GM23248 (cell line): ENCODE data around the gene DUSP28.

ENCODE experiments used
- EZH2 ChIP-seq: fragments of 200-600 bp; sonication (generic); IDR thresholded peaks from 2 replicates; pipeline ENCODE4 v1.6.1; 2018; ENCODE audit warnings: antibody characterized with exemption, mild to moderate bottlenecking; ENCODE audit not compliant: insufficient read depth, poor library complexity, severe bottlenecking
- EZH2phosphoT487 ChIP-seq: fragments of 200-600 bp; sonication (generic); IDR thresholded peaks from 2 replicates; pipeline ENCODE4 v1.6.1; 2018; ENCODE audit warnings: antibody characterized with exemption, moderate library complexity, mild to moderate bottlenecking, low read depth; ENCODE audit not compliant: insufficient read depth

DNA sequence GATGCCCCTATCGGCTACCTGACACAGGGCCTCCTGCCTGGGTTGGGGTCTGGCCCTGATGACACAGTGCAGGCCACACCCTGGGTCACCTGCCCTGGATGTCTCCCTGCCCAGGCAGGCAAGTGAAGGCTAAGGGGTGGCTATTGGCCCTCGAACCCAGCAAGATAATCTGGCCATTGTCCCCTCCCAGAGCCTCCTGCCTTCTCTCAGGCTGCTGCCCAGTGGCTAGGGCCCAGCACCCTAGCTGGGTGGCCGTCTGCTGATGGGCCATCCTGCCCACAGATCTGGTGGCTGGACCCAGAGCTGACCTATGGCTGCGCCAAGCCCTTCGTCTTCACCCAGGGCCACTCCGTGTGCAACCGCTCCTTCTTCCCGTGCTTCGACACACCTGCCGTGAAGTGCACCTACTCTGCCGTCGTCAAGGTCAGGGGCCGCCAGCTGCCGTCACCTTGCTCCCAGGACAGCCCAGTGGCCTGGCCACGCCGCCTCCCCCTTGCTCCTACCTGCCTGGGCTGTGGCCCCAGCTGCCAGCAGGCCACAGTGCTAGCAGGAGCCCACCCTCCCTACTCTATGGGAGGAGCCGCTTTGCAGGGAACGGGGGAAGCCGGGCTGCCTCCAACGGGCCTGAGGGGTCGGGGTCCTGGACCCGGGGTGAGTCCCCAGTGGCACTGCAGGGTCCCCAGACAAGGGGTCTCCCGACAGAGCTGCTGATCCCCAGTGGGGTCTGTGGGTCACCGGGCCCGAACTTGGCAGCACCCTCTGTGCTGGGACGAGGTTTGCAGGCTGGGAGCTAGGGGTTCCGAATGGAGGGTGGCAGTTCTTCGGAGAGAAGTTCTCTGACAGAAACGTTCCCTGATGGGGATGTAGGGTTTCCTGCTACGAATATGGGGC is 12.2 kb downstream of the DUSP28 start:
- TF ChIP-seq EZH2 (no peak), EZH2phosphoT487 (no peak)
